A673 (cell line): ENCODE measurements around the gene EPS15. TPM values are rescaled to one million over a fixed set of nuclear protein-coding genes. Genes with fewer than 3 reads are reported as not detected.

Source experiments
- BruUV-seq: library from RNA; stranded (reverse); fragments of 400-500 nt; replicated peaks from 2 replicates; lab custom pipeline; 2021; lab: Mats Ljungman, UMichigan
- CTCF ChIA-PET: fragments of 300-600 bp; sonication (Branson Sonifier 250); formaldehyde crosslinking; loops from one replicate; lab custom pipeline; 2022; ENCODE audit warnings: antibody characterized with exemption; lab: Charles Lee
- POLR2A ChIA-PET: fragments of 300-600 bp; sonication (Branson Sonifier 250); formaldehyde crosslinking; loops from one replicate; lab custom pipeline; 2022; ENCODE audit warnings: antibody characterized with exemption; ENCODE audit not compliant: low non-redundant PET; lab: Charles Lee
- DNase-seq: peaks from one replicate; pipeline ENCODE4 v3.0.0-alpha.2; 2015; ENCODE audit warnings: low spot score
- H3K27ac ChIP-seq: fragments of 200-600 bp; sonication (generic); 2 replicates; pipeline ENCODE4 v1.5.1; 2016; ENCODE audit warnings: mixed run types, low read depth, mild to moderate bottlenecking, mixed read lengths, antibody characterized with exemption, low read length; ENCODE audit not compliant: poor library complexity, severe bottlenecking
- H3K27me3 ChIP-seq: fragments of 200-600 bp; sonication (generic); replicated peaks from 2 replicates; pipeline ENCODE4 v1.6.1; 2017; ENCODE audit warnings: mixed run types, low read depth, mild to moderate bottlenecking, mixed read lengths, antibody characterized with exemption, low read length; ENCODE audit not compliant: insufficient read depth, poor library complexity
- H3K36me3 ChIP-seq: fragments of 200-600 bp; sonication (generic); 2 replicates; pipeline ENCODE4 v1.6.1; 2016; ENCODE audit warnings: mixed run types, mild to moderate bottlenecking, mixed read lengths, antibody characterized with exemption, low read length; ENCODE audit not compliant: insufficient read depth, poor library complexity, severe bottlenecking
- H3K4me1 ChIP-seq: fragments of 200-600 bp; sonication (generic); 2 replicates; pipeline ENCODE4 v1.6.1; 2017; ENCODE audit warnings: mixed run types, mild to moderate bottlenecking, mixed read lengths, antibody characterized with exemption, low read length; ENCODE audit not compliant: insufficient read depth, poor library complexity, severe bottlenecking
- H3K4me3 ChIP-seq: fragments of 200-600 bp; sonication (generic); 2 replicates; pipeline ENCODE4 v1.5.1; 2016; ENCODE audit warnings: low read depth, mixed run types, mild to moderate bottlenecking, mixed read lengths, low read length; ENCODE audit not compliant: poor library complexity, severe bottlenecking
- H3K9me3 ChIP-seq: fragments of 200-600 bp; sonication (generic); 2 replicates; pipeline ENCODE4 v1.6.1; 2016; ENCODE audit warnings: mixed run types, low read depth, mild to moderate bottlenecking, mixed read lengths, antibody characterized with exemption, low read length; ENCODE audit not compliant: poor library complexity, severe bottlenecking
- CTCF ChIP-seq: fragments of 300-800, 200-600 bp; sonication (generic); conservative IDR thresholded peaks from 2 replicates; pipeline ENCODE4 v1.5.1; 2017; ENCODE audit warnings: low read depth, mild to moderate bottlenecking, antibody characterized with exemption, low read length, moderate library complexity, mixed read lengths
- EZH2 ChIP-seq: fragments of 200-600 bp; sonication (generic); IDR thresholded peaks from 2 replicates; pipeline ENCODE4 v1.6.1; 2017; ENCODE audit warnings: borderline replicate concordance, low read depth, mild to moderate bottlenecking, mixed read lengths, antibody characterized with exemption, low read length; ENCODE audit not compliant: poor library complexity, severe bottlenecking
- intact Hi-C: fragments of 100-400 bp; cut with micrococcal nuclease; formaldehyde crosslinking; loops from one replicate; pipeline ENCODE4 v1.10.0; 2022; ENCODE audit not compliant: unreplicated experiment
- total RNA-seq: library from RNA; stranded (reverse); gene quantifications from 2 replicates; pipeline ENCODE4 v1.2.3, GENCODE V29; 2021

The EPS15 gene
- total RNA-seq, 1 experiment from 2014 or later: 50.6 TPM

GRCh38 chr1:51472359-51472758 lies 46.7 kb downstream of the EPS15 start:
- POLR2A ChIA-PET: no interaction called here
- DNase-seq: no peak
- no peak overlapping the region for H3K27ac ChIP-seq

GRCh38 chr1:51469518-51469917 lies 49.5 kb downstream of the EPS15 start:
- no peaks in the 10 kb centered on the region for H3K9me3 ChIP-seq
- no peak overlapping the region for H3K4me3 ChIP-seq
- no peaks in the 10 kb centered on the region for H3K27me3 ChIP-seq
- CTCF ChIA-PET: no interaction called here
- POLR2A ChIA-PET: interaction anchor here (0.7 kb wide), 1 partner anchor 36 kb away, joined by 3 read pairs; no protein-coding TSS in a partner anchor
- DNase-seq: no peak
- H3K36me3 ChIP-seq: peaks cover 8% of the 10 kb centered on the region
- intact Hi-C loops: no loop called here
- H3K4me1 ChIP-seq: peaks cover 24% of the 10 kb centered on the region
- BruUV-seq: no TSS peak
- TF ChIP-seq EZH2 (no peak), CTCF (no peak)
- H3K27ac ChIP-seq: peak overlapping the region; percentile 26

More at GRCh38 chr1:51472359-51472758, 46.7 kb downstream of the EPS15 start:
- no peak for TF ChIP-seq CTCF
- no peak for TF ChIP-seq EZH2
- no TSS peak for BruUV-seq
- intact Hi-C loops: no loop called here
- H3K4me3 ChIP-seq: no peak overlapping the region
- CTCF ChIA-PET: no interaction called here
- no peaks in the 10 kb centered on the region for H3K9me3 ChIP-seq
- H3K4me1 ChIP-seq: peaks cover 24% of the 10 kb centered on the region
- H3K36me3 ChIP-seq: peaks cover 6% of the 10 kb centered on the region
- H3K27me3 ChIP-seq: no peaks in the 10 kb centered on the region

GRCh38 chr1:51464828-51465227 lies 54.2 kb downstream of the EPS15 start:
- Histone ChIP-seq H3K4me3 (no peak overlapping the region), H3K27ac (no peak overlapping the region), H3K4me1 (peaks cover 4% of the 10 kb centered on the region), H3K36me3 (peaks cover 5% of the 10 kb centered on the region), H3K9me3 (no peaks in the 10 kb centered on the region), H3K27me3 (no peaks in the 10 kb centered on the region)
- TF ChIP-seq CTCF: no peak
- POLR2A ChIA-PET: no interaction called here
- DNase-seq: no peak
- CTCF ChIA-PET: no interaction called here
- intact Hi-C loops: no loop called here
- BruUV-seq: no TSS peak
